ENCODE results near the gene SRRM4.

SRRM4 gene

DNA sequence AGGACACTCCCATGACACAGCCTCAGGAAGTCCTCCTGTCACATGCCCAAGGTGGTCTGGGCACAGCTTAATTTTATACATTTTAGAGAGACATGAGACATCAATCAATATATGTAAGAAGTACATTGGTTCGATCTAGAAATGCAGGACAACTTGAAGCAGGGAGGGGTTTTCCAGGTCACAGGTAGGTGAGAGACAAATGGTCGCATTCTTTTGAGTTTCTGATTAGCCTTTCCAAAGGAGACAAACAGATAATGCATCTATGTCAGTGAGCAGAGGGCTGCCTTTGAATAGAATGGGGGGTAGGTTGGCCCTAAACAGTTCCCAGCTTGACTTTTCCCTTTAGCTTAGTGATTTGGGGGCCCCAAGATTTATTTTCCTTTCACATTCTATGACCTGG is 199.9 kb downstream of the SRRM4 start:
- H3K27ac ChIP-seq (ENCODE audit: low read depth, low read length, poor library complexity, severe bottlenecking), result no peak overlapping the region
- H3K4me3 ChIP-seq (ENCODE audit: low read depth, low read length, poor library complexity, severe bottlenecking), result no peak overlapping the region
- H3K9me3 ChIP-seq (ENCODE audit: low read length), result no peaks in the 10 kb centered on the region
- no peaks in the 10 kb centered on the region for H4K20me1 ChIP-seq (ENCODE audit: insufficient read depth, low read length)
- H3F3A ChIP-seq (ENCODE audit: insufficient read depth, low read length), result no peaks in the 10 kb centered on the region
- TF ChIP-seq EZH2 (IDR thresholded peaks at IDR 0.05; ENCODE audit: borderline replicate concordance, low read length), result no peak
- TF ChIP-seq, protein P1, sequence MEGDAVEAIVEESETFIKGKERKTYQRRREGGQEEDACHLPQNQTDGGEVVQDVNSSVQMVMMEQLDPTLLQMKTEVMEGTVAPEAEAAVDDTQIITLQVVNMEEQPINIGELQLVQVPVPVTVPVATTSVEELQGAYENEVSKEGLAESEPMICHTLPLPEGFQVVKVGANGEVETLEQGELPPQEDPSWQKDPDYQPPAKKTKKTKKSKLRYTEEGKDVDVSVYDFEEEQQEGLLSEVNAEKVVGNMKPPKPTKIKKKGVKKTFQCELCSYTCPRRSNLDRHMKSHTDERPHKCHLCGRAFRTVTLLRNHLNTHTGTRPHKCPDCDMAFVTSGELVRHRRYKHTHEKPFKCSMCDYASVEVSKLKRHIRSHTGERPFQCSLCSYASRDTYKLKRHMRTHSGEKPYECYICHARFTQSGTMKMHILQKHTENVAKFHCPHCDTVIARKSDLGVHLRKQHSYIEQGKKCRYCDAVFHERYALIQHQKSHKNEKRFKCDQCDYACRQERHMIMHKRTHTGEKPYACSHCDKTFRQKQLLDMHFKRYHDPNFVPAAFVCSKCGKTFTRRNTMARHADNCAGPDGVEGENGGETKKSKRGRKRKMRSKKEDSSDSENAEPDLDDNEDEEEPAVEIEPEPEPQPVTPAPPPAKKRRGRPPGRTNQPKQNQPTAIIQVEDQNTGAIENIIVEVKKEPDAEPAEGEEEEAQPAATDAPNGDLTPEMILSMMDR (IDR thresholded peaks at IDR 0.05; ENCODE audit: low read length), result no peak
- H3K9me2 ChIP-seq (ENCODE audit: low read depth, low read length), result no peaks in the 10 kb centered on the region
- H3K79me2 ChIP-seq (ENCODE audit: insufficient read depth, low read length), result no peaks in the 10 kb centered on the region
- no peaks in the 10 kb centered on the region for H3K36me3 ChIP-seq (ENCODE audit: insufficient read depth, low read length)
- H2AFZ ChIP-seq (ENCODE audit: low read length), result no peak overlapping the region
- H3K4me2 ChIP-seq (ENCODE audit: low read length), result no peak overlapping the region
- H3K4me1 ChIP-seq (ENCODE audit: insufficient read depth, low read length, severe bottlenecking), result no peaks in the 10 kb centered on the region
- no peaks in the 10 kb centered on the region for H3K27me3 ChIP-seq (ENCODE audit: insufficient read depth, low read length)
- H3K9ac ChIP-seq (ENCODE audit: low read length), result no peak overlapping the region

DNA sequence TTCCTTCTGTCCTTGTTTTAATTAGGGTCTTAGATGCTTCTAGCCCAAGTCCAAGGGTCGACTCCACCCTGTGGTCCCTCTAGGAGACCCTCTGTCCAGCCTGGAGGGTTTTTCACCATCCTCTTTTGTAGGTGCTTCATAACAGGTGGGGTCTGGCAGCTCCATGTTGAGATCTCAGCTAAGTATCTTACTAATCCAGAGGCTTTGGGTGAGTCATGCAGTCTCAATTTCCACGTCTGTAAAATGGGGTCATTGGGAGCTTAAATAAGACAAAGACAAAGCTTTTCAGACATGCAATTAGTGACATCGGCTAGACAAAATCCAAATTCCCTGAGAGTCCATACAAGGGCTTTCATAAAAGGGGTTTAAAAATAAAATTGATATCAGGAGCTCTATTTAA is 200.6 kb downstream of the SRRM4 start:
- Histone ChIP-seq H3K9me2 (ENCODE audit: low read depth, low read length) (no peaks in the 10 kb centered on the region), H3K27ac (ENCODE audit: low read depth, low read length, poor library complexity, severe bottlenecking) (no peak overlapping the region), H3K36me3 (ENCODE audit: insufficient read depth, low read length) (no peaks in the 10 kb centered on the region), H3K27me3 (ENCODE audit: insufficient read depth, low read length) (no peaks in the 10 kb centered on the region), H3K4me2 (ENCODE audit: low read length) (no peak overlapping the region), H3K4me1 (ENCODE audit: insufficient read depth, low read length, severe bottlenecking) (no peaks in the 10 kb centered on the region), H2AFZ (ENCODE audit: low read length) (no peak overlapping the region), H3K9me3 (ENCODE audit: low read length) (no peaks in the 10 kb centered on the region), H3K79me2 (ENCODE audit: insufficient read depth, low read length) (no peaks in the 10 kb centered on the region), H3K9ac (ENCODE audit: low read length) (no peak overlapping the region), H3F3A (ENCODE audit: insufficient read depth, low read length) (no peaks in the 10 kb centered on the region), H3K4me3 (ENCODE audit: low read depth, low read length, poor library complexity, severe bottlenecking) (no peak overlapping the region), H4K20me1 (ENCODE audit: insufficient read depth, low read length) (no peaks in the 10 kb centered on the region)
- no peak for TF ChIP-seq EZH2 (IDR thresholded peaks at IDR 0.05; ENCODE audit: borderline replicate concordance, low read length)
- TF ChIP-seq, protein P1 (IDR thresholded peaks at IDR 0.05; ENCODE audit: low read length), result no peak

DNA sequence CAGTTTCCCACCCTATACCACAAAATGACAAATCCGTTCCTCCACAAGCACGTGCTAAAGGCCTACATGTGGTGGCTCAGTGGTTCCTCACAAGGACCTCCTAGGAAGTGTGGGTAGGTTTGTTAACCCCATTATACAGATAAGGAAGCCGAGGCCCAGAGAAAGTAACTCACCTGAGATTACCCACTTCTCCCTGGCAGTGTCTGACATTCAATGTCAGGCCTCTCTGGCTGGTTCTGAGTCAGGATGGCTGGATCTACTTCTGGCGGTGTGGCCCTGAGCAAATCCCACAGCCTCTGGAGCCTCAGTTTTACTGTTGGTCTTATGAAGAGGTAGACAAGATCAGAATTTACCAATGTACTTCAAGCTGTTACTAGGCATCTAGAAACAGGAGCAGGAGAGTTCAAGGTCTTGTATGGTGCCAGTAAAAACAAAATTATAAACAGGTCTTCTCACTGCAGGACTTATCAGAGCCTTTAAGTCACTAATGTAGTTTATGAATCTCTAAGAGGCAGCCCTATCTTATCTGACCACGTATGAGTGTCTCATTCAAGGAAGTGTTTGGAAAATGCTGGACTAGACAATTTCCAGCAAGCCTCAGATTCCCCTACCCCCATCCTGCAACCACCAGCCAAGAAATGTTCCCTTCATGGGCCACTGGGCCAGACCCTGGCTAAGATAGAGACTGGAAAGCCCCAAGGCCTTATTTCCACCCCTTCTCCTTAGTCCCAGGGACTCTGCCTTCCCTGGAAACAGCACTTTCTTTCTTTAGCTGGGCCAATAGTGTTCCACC is 201.6 kb downstream of the SRRM4 start:
- no peaks in the 10 kb centered on the region for H3K27me3 ChIP-seq (ENCODE audit: insufficient read depth, low read length)
- H3K9me3 ChIP-seq (ENCODE audit: low read length), result no peaks in the 10 kb centered on the region
- no peak overlapping the region for H3K4me2 ChIP-seq (ENCODE audit: low read length)
- no peak overlapping the region for H2AFZ ChIP-seq (ENCODE audit: low read length)
- H3K9ac ChIP-seq (ENCODE audit: low read length), result no peak overlapping the region
- no peak overlapping the region for H3K4me3 ChIP-seq (ENCODE audit: low read depth, low read length, poor library complexity, severe bottlenecking)
- no peaks in the 10 kb centered on the region for H3K36me3 ChIP-seq (ENCODE audit: insufficient read depth, low read length)
- TF ChIP-seq, protein P1 (IDR thresholded peaks at IDR 0.05; ENCODE audit: low read length), result no peak
- TF ChIP-seq EZH2 (IDR thresholded peaks at IDR 0.05; ENCODE audit: borderline replicate concordance, low read length), result no peak
- H3K27ac ChIP-seq (ENCODE audit: low read depth, low read length, poor library complexity, severe bottlenecking), result no peak overlapping the region
- H3F3A ChIP-seq (ENCODE audit: insufficient read depth, low read length), result no peaks in the 10 kb centered on the region
- no peaks in the 10 kb centered on the region for H4K20me1 ChIP-seq (ENCODE audit: insufficient read depth, low read length)
- no peaks in the 10 kb centered on the region for H3K9me2 ChIP-seq (ENCODE audit: low read depth, low read length)
- no peaks in the 10 kb centered on the region for H3K4me1 ChIP-seq (ENCODE audit: insufficient read depth, low read length, severe bottlenecking)
- no peaks in the 10 kb centered on the region for H3K79me2 ChIP-seq (ENCODE audit: insufficient read depth, low read length)

All from OCI-LY1 (cell line).